Activated T-cell treated with anti-CD3 and anti-CD28 coated beads for 24 hours (primary cell): ENCODE results near the gene FAM200C.
"Not testable (repeated sequence)": the region's sequence is repeated elsewhere in the genome, so short reads cannot be mapped to it uniquely, and the experiment has no call there.

Experiments
- DNase-seq: peaks from one replicate; pipeline ENCODE4 v3.0.0-alpha.2; 2020; ENCODE audit warnings: low read depth

The FAM200C gene

GRCh38 chr5:160399402-160400353 is at the start of gene FAM200C:
Gene FAM200C, minus strand, starts transcription at chr5:160400054. Its CDS starts 4,564 bp downstream, at chr5:160395490.
- peak; percentile 66 for DNase-seq

- no peak for DNase-seq
These were observed 49.6 kb upstream of the FAM200C start for GRCh38 chr5:160449458-160449857.

- no peak for DNase-seq
These were observed 49.0 kb upstream of the FAM200C start for GRCh38 chr5:160448886-160449285.

- no peak for DNase-seq
These were observed 45.9 kb upstream of the FAM200C start for GRCh38 chr5:160445751-160446150.

- DNase-seq = no peak
These were observed 45.3 kb upstream of the FAM200C start for GRCh38 chr5:160445132-160445531.

GRCh38 chr5:160444407-160444806 is 44.6 kb upstream of the FAM200C start:
- DNase-seq = no peak

GRCh38 chr5:160442824-160443431 is 43.1 kb upstream of the FAM200C start:
- DNase-seq = no peak

GRCh38 chr5:160441311-160441781 is 41.5 kb upstream of the FAM200C start:
- DNase-seq = no peak

GRCh38 chr5:160439205-160439600 is 39.3 kb upstream of the FAM200C start:
- peak; percentile 88 for DNase-seq

GRCh38 chr5:160438316-160439204 is 38.7 kb upstream of the FAM200C start:
- DNase-seq = peak; percentile 51

- DNase-seq = no peak
These were observed 37.4 kb upstream of the FAM200C start for GRCh38 chr5:160437271-160437670.

- DNase-seq = not testable (repeated sequence)
These were observed 36.8 kb upstream of the FAM200C start for GRCh38 chr5:160436661-160437060.

GRCh38 chr5:160436017-160436416 is 36.2 kb upstream of the FAM200C start:
- DNase-seq = no peak

- no peak for DNase-seq
These were observed 35.7 kb upstream of the FAM200C start for GRCh38 chr5:160435532-160435931.

- DNase-seq = no peak
These were observed 34.2 kb upstream of the FAM200C start for GRCh38 chr5:160434022-160434531.

GRCh38 chr5:160432787-160433186 is 32.9 kb upstream of the FAM200C start:
- no peak for DNase-seq

GRCh38 chr5:160432196-160432595 is 32.3 kb upstream of the FAM200C start:
- DNase-seq = no peak

- no peak for DNase-seq
These were observed 27.8 kb upstream of the FAM200C start for GRCh38 chr5:160427607-160428006.

GRCh38 chr5:160423099-160423498 is 23.2 kb upstream of the FAM200C start:
- no peak for DNase-seq

GRCh38 chr5:160421625-160422258 is 21.9 kb upstream of the FAM200C start, which contains the start of gene PTTG1:
Gene PTTG1, plus strand, starts transcription at chr5:160421855. Its CDS starts 458 bp downstream, at chr5:160422313.
- peak; percentile 88 for DNase-seq

GRCh38 chr5:160420331-160420610 is 20.4 kb upstream of the FAM200C start:
- DNase-seq = no peak
